DND-41 (cell line): Measurements from ENCODE around the gene HCAR2.

Experiments used
- ATAC-seq: fragments of 200-7000 bp; cut with Tn5 transposase; 3 replicates; pipeline ENCODE4 v1.9.1; 2021; ENCODE audit warnings: low read depth; ENCODE audit not compliant: insufficient read depth
- DNase-seq: peaks from one replicate; pipeline ENCODE4 v3.0.0-alpha.2; 2020
- H2AFZ ChIP-seq: 2 replicates; pipeline ENCODE4 v1.6.0; 2012; ENCODE audit warnings: low read depth, low read length
- H3K27ac ChIP-seq: 2 replicates; pipeline ENCODE4 v1.5.1; 2012; ENCODE audit warnings: low read length, inconsistent platforms
- H3K27me3 ChIP-seq: fragments of 200-600 bp; sonication (generic); 2 replicates; pipeline ENCODE4 v1.6.0; 2012; ENCODE audit warnings: low read length, mild to moderate bottlenecking, inconsistent platforms; ENCODE audit not compliant: insufficient read depth, poor library complexity
- H3K36me3 ChIP-seq: 2 replicates; pipeline ENCODE4 v1.5.1; 2012; ENCODE audit warnings: low read length, inconsistent platforms; ENCODE audit not compliant: insufficient read depth
- H3K4me1 ChIP-seq: 2 replicates; pipeline ENCODE4 v1.5.1; 2012; ENCODE audit warnings: mild to moderate bottlenecking, low read length; ENCODE audit not compliant: insufficient read depth
- H3K4me2 ChIP-seq: 2 replicates; pipeline ENCODE4 v1.6.0; 2012; ENCODE audit warnings: mild to moderate bottlenecking, moderate library complexity, low read length, inconsistent platforms; ENCODE audit not compliant: insufficient read depth
- H3K4me3 ChIP-seq, 2 experiments: fragments of 200-600 bp in 1 of 2; shearing (Covaris generic) in 1 of 2; 2 replicates each; pipeline ENCODE4 v1.5.1; 2012 to 2016; ENCODE audit warnings: inconsistent platforms in 2 of 2, low read length in 2 of 2, mild to moderate bottlenecking in 2 of 2, low read depth in 1 of 2, moderate library complexity in 1 of 2
- H3K79me2 ChIP-seq: 2 replicates; pipeline ENCODE4 v1.6.0; 2012; ENCODE audit warnings: low read length, inconsistent platforms; ENCODE audit not compliant: insufficient read depth
- H3K9ac ChIP-seq: 2 replicates; pipeline ENCODE4 v1.6.0; 2012; ENCODE audit warnings: low read depth, mild to moderate bottlenecking, inconsistent platforms, low read length, moderate library complexity
- H3K9me3 ChIP-seq: 2 replicates; pipeline ENCODE4 v1.5.1; 2012; ENCODE audit warnings: low read length, moderate library complexity, mild to moderate bottlenecking, inconsistent platforms; ENCODE audit not compliant: insufficient read depth, severe bottlenecking
- H4K20me1 ChIP-seq: 2 replicates; pipeline ENCODE4 v1.6.0; 2012; ENCODE audit warnings: low read length; ENCODE audit not compliant: insufficient read depth
- CTCF ChIP-seq: IDR thresholded peaks from 2 replicates; pipeline ENCODE4 v1.5.1; 2012; ENCODE audit warnings: borderline replicate concordance, low read length, moderate library complexity, mild to moderate bottlenecking; ENCODE audit not compliant: poor library complexity, severe bottlenecking; ENCODE audit errors: extremely low read depth
- EZH2 ChIP-seq: IDR thresholded peaks from 3 replicates; pipeline ENCODE4 v1.6.1; 2012; ENCODE audit warnings: borderline replicate concordance, low read depth, mild to moderate bottlenecking, moderate library complexity, low read length, inconsistent platforms; ENCODE audit not compliant: severe bottlenecking

Gene HCAR2

GRCh38 chr12:122747224-122748135, 44.3 kb upstream of the HCAR2 start:
- Histone ChIP-seq H3K27me3 (no peaks in the 10 kb centered on the region), H3K79me2 (no peaks in the 10 kb centered on the region), H3K27ac (no peak overlapping the region), H3K4me2 (no peak overlapping the region), H3K4me3 (no peak overlapping the region), H2AFZ (no peak overlapping the region), H4K20me1 (no peaks in the 10 kb centered on the region), H3K9me3 (no peaks in the 10 kb centered on the region), H3K4me1 (peaks cover 14% of the 10 kb centered on the region), H3K36me3 (no peaks in the 10 kb centered on the region), H3K9ac (no peak overlapping the region)
- no peak for ATAC-seq
- DNase-seq = no peak
- TF ChIP-seq EZH2 = no peak
- TF ChIP-seq CTCF = no peak

- TF ChIP-seq CTCF (no peak), EZH2 (no peak)
- H4K20me1 ChIP-seq = no peaks in the 10 kb centered on the region
- no peak overlapping the region for H3K4me2 ChIP-seq
- H3K27me3 ChIP-seq = no peaks in the 10 kb centered on the region
- ATAC-seq = no peak
- no peaks in the 10 kb centered on the region for H3K36me3 ChIP-seq
- H3K9ac ChIP-seq = no peak overlapping the region
- H3K9me3 ChIP-seq = no peaks in the 10 kb centered on the region
- DNase-seq = no peak
- no peak overlapping the region for H3K27ac ChIP-seq
- H3K79me2 ChIP-seq = no peaks in the 10 kb centered on the region
- no peak overlapping the region for H2AFZ ChIP-seq
- no peaks in the 10 kb centered on the region for H3K4me1 ChIP-seq
- H3K4me3 ChIP-seq = no peak overlapping the region
These were observed 40.9 kb upstream of the HCAR2 start for GRCh38 chr12:122743895-122744525.

- no peaks in the 10 kb centered on the region for H3K79me2 ChIP-seq
- no peak for TF ChIP-seq EZH2
- no peak for TF ChIP-seq CTCF
- ATAC-seq (no peak), DNase-seq (no peak)
- H4K20me1 ChIP-seq = no peaks in the 10 kb centered on the region
- no peak overlapping the region for H3K4me3 ChIP-seq
- H3K4me1 ChIP-seq = no peaks in the 10 kb centered on the region
- H3K9me3 ChIP-seq = no peaks in the 10 kb centered on the region
- no peak overlapping the region for H3K27ac ChIP-seq
- peak overlapping the region; percentile 54; the same call in 1 of the 2 replicates for H2AFZ ChIP-seq
- H3K9ac ChIP-seq = no peak overlapping the region
- no peak overlapping the region for H3K4me2 ChIP-seq
- no peaks in the 10 kb centered on the region for H3K27me3 ChIP-seq
- H3K36me3 ChIP-seq = no peaks in the 10 kb centered on the region
These were observed 37.2 kb upstream of the HCAR2 start for GRCh38 chr12:122740351-122740750.
